Activated CD8-positive, alpha-beta memory T cell treated with anti-CD3 and anti-CD28 coated beads, Interleukin-2, amount 50 U/mL, for 1 hour (primary cell): ENCODE results near the gene TMC1.

Experiments used
- DNase-seq: peaks from one replicate; pipeline ENCODE4 v3.0.0-alpha.2; 2020; ENCODE audit errors: extremely low read depth

Gene TMC1

DNA sequence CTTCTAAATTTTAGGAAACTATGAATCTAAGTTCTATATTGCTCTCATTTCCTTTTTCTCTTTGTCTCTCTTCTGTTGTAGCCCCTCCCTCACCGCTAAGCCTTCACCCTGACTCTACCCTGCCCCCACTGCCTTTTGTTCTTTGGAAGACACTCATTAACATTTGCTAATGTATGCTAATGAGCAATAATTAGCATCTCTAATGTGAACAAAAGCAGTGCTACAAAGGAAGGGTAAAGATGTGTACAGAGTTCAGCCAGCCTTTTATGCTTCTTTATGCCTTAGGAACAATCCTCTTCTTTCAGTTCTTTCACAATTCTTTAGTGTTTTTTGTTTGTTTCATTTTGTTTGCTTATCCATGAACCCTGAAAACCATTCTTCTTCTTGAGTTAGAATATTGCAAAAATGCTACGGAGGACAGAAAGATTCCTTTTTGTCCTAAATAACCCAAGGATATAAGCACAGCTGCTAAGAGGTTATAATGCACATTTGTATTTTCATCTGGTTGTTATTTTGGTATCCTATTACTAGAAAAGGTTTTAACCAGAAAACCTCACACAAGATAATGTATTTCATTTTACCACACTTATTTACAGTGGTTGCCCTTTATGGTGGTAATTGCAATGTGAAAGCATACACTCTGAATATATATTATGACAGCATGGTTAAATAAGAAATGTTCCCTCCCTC is 159.3 kb downstream of the TMC1 start:
- DNase-seq, result no peak

DNA sequence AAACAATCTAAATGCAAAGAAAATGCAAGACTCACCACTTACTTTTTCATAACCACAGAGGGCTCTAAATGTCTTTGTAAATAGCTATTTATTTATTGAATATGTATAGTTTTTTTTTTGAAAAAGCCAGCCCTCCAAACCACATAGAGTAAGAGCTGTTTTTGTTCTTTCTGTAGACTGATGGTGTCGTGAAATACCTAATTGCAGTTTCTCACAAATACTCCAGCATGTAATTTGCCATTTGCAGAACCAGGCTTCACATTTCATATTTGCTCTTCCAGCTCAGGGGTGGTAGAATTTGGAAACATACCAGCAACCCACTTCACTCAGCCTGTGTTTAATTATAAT is 159.8 kb downstream of the TMC1 start:
- DNase-seq, result no peak

DNA sequence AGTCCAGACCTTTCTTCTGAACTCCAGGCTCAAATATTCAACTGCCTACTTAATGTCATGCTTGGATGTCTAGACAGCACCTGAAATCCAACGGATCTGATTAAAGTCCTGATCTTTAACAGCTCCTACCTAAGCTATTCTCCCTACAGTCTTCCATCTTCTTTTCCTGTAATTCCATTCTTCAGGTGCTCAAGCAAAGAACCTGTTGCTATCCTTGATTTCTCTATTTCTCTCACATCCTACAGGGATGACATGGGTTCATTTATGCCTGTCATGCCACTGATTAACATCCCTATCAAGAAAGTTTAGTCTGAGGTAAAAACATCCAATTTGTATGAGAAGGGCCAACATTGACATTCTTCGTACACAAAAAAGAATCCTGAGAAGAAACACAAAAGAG is 163.2 kb downstream of the TMC1 start:
- no peak for DNase-seq

DNA sequence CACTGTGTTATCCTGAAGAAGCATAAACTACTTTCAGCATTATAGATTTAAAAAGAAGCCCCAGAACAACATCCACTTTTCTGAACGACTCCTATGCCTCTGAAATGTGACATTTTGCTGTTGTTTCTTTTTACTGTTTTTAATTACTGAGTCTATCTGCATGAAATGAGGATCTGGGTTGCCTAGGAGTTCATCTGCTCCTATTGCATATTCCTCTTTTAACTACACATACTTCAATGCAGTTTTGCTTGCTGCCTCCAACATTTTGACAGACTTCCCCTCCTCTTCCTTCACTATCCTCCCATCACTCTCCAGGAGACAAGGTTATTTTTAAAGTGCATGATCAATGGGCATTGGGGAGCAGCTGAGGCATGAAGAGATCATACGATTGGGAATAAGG is 164.5 kb downstream of the TMC1 start:
- DNase-seq, result no peak

DNA sequence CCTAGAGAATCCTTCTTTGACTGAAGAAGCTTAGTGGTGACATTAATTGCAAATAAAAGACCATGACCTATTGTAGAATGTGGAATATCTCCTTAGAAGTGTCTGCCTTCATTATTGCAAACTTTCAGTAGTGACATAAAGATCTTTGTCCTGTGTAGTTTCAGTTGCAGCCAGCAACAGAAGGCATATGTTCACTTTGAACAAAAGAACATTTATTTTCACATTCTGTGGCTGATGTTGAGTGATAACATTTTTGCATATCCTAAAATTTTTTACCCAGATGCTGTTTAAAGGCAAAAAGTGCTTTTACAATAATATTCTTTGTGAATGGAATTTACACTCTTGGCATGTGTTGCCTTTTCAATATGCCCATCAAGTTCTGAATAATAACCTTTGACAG is 165.9 kb downstream of the TMC1 start:
- no peak for DNase-seq

DNA sequence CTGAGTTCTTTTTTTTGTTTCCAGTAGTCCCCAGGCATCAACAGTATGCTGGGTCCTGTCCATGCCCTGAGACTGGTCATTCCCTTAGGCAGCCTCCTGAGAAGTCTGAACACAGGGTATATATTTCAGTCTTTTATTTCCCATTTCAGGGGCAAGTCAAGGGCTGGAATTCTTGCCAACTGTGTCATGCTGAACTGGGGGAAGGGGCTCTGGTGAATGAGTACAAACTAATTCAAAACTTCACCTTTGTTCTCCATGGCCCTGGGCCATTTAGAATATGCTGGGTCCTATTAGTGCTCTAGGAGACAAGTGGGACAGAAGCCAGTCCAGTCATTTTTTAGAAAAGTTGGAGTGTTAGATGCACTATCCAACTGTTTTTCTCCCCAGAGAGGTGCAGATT is 170.3 kb downstream of the TMC1 start:
- no peak for DNase-seq

DNA sequence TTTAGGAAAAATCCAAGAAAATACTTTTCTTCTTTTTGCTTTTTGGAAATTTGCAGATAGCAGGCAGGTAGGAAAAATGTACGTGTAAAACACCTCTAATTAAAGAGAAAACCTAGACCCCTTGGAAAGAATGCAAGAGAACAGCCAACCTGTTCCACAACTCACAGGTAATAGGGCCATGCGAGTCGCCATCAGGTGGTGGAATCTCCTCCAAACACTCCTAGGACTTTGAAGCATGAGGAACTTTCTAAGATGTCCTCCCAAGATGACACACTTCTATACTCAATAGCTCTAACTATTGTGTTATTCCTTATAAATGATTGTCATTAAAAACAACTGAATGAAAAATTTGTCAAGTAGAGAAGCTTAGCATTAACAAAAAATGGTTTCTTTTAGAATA is 174.0 kb downstream of the TMC1 start:
- DNase-seq, result no peak

DNA sequence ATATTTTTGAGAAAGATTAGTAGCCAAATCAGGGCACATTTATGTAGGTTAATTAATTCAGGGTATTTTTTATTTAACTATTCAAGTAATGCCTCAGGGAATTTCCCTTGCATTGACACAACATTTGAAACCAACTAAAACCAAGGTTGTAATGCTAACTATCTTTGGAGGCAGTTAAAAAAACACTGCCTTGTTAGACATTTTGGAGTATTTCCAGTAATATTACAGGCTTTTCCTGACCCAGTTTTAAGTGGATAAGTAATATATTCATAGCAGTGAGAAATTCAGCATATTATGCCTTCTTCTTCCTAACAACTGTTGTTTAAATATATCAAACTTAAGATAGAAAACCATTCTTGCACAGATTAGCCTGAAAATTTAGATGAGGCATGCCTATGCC is 175.1 kb downstream of the TMC1 start:
- no peak for DNase-seq

DNA sequence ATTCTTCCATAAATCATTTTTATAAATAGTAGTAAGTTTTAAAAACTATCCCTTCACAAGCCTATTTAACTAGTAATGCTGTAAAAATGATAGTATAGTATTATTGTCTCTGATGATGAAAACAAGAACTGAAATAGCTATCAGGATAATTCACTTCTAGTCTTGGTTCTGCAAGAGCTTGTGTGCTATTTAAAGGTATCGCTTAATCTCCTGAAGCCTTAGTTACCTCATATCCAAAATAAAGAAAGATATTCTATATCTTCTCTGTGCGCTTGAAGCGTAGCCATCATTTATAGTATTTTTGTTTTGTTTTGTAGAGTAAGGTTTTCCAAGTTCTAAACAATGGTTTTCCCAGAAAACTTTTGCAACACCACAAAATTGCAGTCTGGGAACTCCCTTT is 180.1 kb downstream of the TMC1 start:
- DNase-seq, result no peak

DNA sequence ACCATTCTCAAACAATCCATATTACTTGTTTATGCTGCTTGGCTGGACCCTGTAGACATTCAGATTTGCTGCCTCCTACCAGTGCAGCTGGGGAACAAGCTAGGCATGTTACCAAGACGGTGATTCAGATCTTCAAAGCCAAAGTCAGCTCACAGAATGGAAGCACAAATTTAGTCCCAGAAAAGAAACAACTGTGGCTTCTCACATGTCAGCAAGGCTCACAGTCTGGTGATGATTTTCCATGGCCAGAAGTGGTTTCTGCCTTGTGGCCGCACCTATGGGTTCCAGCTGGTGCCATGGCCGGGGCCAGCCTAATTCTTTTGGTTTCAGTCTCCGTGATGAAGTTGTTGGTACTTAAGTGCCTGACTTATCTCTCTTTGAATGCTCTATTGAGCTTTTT is 182.2 kb downstream of the TMC1 start:
- no peak for DNase-seq

DNA sequence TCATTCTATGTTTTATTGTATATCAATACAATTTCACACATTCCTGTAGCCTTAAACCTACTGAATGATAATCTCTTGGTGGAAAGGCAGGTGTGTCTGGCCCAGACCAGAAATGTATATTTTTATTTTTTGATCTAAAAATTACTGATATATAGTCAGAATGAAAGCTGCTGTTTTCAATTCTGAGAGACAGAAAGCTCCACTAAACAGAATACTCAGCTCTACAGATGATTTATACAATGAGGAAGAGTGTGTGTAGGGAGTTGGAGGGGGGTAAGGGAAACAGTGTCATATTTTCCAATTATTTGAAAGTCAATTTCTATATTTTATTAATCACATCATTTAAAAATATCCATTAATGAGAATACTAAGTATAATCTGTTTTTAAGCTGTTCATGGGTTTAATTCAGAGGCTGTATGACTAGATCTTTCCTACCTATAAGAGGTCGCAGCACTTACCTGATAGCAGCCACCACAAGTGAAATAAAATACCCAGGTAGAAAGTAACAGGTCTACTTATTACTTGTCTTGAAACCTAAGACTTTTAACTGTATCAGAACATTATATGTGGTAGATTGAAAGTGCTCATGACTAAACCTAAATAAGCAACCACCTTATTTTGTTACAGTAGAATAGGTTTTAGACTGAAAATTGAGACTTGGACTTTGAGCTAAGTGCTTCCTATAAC is 183.4 kb downstream of the TMC1 start:
- DNase-seq, result no peak

DNA sequence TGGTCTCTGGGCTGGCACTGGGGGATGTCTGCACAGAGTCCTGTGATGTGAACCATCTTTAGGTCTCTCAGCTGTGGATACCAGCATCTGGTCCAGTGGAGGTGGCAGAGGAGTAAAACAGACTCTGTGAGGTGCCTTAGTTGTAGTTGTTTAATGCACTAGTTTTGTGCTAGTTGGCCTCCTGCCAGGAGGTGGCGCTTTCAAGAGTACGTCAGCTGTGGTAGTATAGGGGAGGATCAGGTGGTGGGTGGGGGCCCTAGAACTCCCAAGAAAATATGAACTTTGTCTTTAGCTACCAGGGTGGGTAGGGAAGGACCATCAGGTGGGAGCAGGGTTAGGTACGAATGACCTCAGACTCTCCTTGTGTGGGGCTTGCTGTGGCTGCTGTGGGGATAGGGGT is 197.1 kb downstream of the TMC1 start:
- DNase-seq, result no peak

DNA sequence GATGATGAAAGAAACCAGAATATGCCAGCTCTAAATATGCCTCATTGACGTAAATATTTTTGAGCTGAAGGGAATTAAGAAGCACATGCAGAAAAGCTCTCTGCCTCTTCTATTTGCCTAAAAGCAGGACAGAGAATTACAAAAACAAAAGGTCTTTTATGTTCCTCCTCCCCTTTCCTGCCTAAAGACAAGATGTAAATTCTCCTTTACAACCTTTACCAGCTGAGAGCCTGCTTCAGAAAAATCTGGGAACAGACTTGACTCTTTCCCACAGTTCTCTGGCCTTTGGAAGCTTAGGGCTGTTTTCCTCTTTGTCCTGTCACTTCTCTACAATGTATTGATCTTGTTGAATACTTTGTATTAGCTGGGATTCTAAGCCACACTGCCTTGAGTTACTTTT is 199.7 kb downstream of the TMC1 start:
- no peak for DNase-seq

DNA sequence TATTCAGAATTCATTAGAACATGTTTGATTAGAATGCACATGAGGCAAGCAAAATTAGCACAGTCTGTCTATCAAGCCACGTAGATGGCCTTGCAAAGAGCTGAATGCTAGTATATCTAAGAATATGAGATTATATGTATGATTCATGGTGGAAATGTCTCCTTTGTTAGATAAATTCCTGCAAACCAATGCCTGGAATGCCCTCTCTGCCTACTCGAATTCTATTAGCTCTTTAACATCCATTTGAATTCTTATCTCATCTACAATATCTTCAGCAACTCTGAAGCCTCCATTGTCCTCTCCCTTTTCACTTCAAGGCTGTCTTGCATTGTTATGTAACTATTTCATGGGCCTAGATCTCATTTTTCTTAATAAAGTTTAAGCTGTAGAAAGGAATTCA is 205.5 kb downstream of the TMC1 start:
- no peak for DNase-seq

DNA sequence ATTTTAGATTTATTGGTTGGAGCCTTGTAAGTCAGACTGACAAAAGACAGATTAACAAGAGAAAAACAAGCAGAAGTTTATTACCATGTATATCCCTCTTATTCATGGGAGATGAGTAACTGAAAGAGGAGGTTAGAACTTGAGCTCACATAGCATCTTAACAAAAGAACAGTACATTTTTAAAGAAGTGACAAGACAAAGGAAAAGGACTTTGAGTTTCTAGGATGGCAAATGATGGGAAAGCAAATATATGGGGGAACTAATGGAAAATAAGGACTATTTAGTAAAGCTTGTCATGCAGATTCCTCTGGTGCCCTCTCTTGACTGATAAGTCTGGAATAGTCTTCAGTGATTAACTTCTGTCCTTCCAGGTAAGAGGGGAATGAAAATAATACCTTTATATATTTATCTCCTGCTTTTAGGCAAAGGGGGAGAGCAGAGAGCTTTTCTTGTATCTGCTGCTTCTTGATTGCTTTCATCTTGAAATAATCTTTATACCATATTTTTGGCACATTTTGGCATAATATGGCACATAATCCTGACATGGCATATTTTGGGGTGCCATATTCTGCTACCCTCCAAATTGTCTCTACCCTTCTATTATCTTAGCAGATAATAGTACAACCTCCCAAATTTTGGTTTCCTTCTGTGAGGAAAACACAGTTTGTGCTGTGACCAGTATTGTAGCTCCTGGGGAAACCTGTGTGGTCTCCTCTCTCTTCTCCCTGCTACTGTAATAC is 206.8 kb downstream of the TMC1 start:
- DNase-seq, result no peak

DNA sequence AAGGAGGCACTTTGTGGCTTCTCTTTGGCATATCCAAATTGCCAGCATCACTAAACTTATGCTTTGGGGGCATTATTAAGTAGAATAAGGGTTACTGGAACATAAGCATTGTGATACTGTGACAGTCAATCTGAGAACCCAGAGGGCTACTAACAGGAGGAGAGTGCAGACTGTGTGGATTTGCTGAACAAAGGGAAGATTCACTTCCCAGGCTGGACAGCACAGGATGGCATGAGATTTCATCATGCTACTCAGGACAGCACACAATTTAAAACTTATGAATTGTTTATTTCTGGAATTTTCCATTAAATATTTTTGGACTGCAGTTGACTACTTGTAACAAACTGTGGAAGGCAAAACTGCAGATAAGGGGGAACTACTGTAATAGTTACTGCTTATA is 212.5 kb downstream of the TMC1 start:
- no peak for DNase-seq

DNA sequence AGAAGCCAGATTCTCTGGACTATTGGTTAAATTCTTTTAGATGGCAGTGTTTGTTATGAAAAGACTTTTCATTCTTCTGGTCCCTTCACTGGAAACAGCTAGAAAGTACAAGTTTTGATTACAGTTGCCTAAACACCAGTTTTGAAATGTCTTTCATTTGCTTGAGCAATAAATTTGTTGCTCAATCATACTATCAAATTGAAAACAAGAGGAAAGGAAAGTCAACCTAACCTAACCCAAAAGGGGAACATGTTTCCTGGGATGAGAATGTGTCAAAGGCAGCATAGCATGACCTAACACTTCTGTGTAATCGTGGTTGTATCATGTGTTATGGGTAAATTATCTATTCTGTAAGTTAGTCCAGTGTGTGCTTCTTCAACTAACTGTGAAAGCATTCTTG is 213.2 kb downstream of the TMC1 start:
- no peak for DNase-seq

DNA sequence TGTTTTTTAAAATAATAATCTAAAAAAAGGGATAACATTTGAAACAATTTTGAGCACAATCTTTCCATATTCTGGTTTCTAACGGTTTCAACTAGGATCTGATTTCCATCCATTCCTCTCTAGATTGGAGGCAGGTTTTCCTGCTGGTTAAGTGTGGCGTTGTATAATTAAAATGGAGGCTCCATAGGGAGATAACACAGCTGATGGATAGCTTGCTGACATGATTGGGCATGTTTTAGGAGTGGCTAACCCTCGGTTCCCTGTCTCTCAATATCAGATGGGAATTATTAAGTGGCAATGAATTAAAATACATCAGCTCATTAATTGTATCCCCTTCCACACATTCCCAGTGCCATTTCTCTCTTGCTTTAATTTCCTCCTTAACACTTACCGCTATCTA is 222.4 kb downstream of the TMC1 start:
- DNase-seq, result no peak

DNA sequence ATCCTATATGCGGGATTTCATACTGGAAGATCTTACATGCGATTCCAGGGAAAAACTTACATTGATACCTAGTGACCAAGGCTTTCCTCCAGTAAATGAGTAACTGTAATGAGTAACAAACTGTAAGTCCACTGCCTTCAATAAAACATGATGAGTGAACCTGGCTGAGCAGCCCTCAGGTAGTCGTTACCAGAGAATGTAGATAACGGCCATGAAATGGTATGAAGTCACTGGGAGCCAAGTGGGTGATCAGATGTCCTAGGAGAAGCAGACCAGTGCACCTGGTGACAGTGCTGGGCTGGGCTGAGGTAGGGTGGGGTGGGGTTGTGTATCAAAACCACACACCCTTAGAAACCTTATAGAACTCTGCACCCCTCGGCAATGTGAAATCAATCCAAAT is 227.9 kb downstream of the TMC1 start:
- DNase-seq, result no peak

DNA sequence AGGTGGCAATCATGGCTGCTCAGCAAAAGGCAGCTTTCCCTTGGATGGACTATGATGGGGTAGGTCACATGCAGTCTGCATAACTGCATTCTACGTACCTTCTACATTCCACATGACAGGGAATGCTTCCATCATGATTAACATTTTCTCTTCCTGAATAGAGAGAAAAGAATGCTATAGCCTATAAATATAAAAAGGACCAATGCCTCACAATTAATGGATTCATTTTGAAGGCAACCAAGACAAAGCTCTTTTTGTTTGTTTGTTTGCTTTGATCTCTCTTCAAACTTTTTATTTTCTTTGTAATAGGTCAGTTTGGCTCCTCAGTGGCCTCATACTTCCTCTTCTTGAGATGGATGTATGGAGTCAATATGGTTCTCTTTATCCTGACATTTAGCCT is 230.1 kb downstream of the TMC1 start:
- no peak for DNase-seq

DNA sequence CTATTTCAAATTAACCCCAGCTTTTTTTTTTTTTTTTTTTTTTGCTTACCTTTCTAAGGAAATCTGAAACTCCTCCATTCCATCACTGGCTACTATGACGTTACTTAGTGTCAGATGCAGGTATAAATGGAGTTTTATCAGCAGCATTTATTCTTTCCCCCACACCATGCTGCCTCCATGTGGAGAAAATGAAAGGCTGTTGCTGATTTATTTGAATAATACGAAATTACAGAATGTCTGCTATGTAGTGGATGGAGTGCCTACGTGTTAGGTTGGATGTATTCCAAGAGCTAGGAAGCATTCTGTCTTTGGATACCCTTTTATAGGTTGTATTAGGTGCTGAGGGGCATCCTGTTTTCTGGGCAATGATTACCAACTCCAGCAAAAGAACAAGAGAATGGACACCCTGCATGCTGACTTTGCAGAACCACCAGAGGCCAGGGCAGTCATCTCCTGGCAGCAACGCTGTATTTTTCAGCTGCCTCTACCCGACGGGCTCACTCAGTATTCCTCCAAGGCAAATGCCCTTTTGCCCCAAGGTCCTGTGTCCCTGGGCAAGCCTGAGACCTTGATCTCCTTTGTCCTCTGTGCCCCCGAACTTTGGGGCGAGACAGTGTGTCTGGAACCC is 232.0 kb downstream of the TMC1 start:
- DNase-seq, result no peak

DNA sequence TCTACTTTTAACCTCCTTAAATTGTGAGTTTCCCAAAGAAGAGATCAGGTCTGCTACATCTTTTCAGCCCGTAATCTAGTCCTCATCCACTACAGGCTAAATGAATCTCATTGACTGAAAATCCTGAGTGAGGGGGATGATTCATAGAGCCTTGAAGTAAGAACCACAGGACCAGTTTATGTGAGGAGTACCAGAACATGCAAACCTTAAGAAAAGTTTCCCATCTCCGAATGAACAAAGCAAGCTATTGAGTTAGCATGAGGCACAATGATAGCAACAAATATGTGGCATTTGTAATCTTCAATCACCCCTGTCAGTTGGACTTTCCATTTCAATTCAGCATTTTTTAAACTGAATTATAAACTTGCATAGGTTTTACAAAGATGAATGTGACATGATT is 234.4 kb downstream of the TMC1 start:
- DNase-seq, result no peak

DNA sequence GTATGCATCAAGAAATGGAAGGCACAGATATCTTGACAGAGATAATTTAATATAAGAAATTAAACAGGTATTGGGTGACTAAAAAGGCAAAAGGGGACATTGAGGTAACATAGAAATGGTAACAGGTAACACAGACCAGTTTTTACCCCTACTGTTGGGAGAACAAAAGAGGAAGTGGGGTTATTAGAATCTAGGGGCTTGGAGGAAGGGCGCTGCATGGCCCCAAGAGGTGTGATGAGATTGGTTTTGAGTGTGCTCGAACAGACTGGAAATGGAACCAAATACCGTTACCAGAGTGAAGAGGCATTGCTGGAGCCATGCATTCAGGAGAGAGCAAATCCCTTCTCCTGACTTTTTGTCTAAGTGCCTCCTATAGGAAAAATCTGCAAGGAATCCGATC is 237.5 kb downstream of the TMC1 start:
- DNase-seq, result no peak
